ENCODE data around the gene KRIT1.

- TF ChIP-seq, protein P1, sequence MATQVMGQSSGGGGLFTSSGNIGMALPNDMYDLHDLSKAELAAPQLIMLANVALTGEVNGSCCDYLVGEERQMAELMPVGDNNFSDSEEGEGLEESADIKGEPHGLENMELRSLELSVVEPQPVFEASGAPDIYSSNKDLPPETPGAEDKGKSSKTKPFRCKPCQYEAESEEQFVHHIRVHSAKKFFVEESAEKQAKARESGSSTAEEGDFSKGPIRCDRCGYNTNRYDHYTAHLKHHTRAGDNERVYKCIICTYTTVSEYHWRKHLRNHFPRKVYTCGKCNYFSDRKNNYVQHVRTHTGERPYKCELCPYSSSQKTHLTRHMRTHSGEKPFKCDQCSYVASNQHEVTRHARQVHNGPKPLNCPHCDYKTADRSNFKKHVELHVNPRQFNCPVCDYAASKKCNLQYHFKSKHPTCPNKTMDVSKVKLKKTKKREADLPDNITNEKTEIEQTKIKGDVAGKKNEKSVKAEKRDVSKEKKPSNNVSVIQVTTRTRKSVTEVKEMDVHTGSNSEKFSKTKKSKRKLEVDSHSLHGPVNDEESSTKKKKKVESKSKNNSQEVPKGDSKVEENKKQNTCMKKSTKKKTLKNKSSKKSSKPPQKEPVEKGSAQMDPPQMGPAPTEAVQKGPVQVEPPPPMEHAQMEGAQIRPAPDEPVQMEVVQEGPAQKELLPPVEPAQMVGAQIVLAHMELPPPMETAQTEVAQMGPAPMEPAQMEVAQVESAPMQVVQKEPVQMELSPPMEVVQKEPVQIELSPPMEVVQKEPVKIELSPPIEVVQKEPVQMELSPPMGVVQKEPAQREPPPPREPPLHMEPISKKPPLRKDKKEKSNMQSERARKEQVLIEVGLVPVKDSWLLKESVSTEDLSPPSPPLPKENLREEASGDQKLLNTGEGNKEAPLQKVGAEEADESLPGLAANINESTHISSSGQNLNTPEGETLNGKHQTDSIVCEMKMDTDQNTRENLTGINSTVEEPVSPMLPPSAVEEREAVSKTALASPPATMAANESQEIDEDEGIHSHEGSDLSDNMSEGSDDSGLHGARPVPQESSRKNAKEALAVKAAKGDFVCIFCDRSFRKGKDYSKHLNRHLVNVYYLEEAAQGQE (IDR thresholded peaks at IDR 0.05; ENCODE audit: low read depth): no peak
- no peak for TF ChIP-seq RAD21 (IDR thresholded peaks at IDR 0.05; ENCODE audit: low read depth)
- no peak for TF ChIP-seq CREB1 (IDR thresholded peaks at IDR 0.05; ENCODE audit: low read depth)
Observed at GRCh38 chr7:92268921-92269320, 23.2 kb upstream of the KRIT1 start.
